K562 (cell line): ENCODE data around the gene RGS12. TPM values are rescaled to one million over a fixed set of nuclear protein-coding genes. Genes with fewer than 3 reads are reported as not detected.

Source experiments
- ATAC-seq: fragments of 200-7000 bp; cut with Tn5 transposase; 3 replicates; pipeline ENCODE4 v1.9.1; 2020; ENCODE audit warnings: moderate library complexity
- BruUV-seq: library from RNA; stranded (reverse); fragments of 400-500 nt; replicated peaks from 2 replicates; lab custom pipeline; 2021; lab: Mats Ljungman, UMichigan
- CTCF ChIA-PET: fragments of 300-600 bp; formaldehyde crosslinking; extraction: SDS; loops from one replicate; lab custom pipeline; 2021; ENCODE audit warnings: low intra/inter-chr PET ratio; lab: Yijun Ruan, JAX
- POLR2A ChIA-PET: fragments of 300-600, 350-650 bp; sonication (Branson Sonifier 250); formaldehyde crosslinking; extraction: SDS; loops from one replicate; lab custom pipeline; 2021; ENCODE audit warnings: antibody characterized with exemption, inconsistent platforms; lab: Yijun Ruan, JAX
- DNase-seq, 4 experiments: peaks; one replicate each; pipeline versions ENCODE4 v3.0.0 to v3.0.0-alpha.2; 2011 to 2018; ENCODE audit warnings: low spot score in 3 of 4, mixed read lengths in 3 of 4; ENCODE audit errors: extremely low read depth in 1 of 4
- FAIRE-seq: peaks from 2 replicates; lab custom pipeline; 2011; peaks lifted over from hg19 to GRCh38; lab: Jason Lieb, UNC
- H2AFZ ChIP-seq: 2 replicates; pipeline ENCODE4 v1.6.0; 2011; ENCODE audit warnings: low read depth, low read length, control low read depth, inconsistent platforms
- H3K27ac ChIP-seq: fragments of 200-600 bp; 3 replicates; pipeline ENCODE4 v1.8.0; 2011; ENCODE audit warnings: low read depth, mild to moderate bottlenecking, control low read depth, inconsistent platforms, low read length, moderate library complexity, mixed read lengths; ENCODE audit errors: extremely low read depth
- H3K27me3 ChIP-seq, 2 experiments: fragments of 300-600 bp in 1 of 2; 2 replicates in 1 of 2; 3 replicates in 1 of 2; pipeline versions ENCODE4 v1.6.0 to v1.8.0; 2011; ENCODE audit warnings: inconsistent platforms in 2 of 2, low read length in 2 of 2, mild to moderate bottlenecking in 1 of 2, mixed read lengths in 1 of 2, moderate library complexity in 1 of 2; ENCODE audit not compliant: control insufficient read depth in 2 of 2, insufficient read depth in 2 of 2
- H3K36me3 ChIP-seq: fragments of 300-600 bp; 3 replicates; pipeline ENCODE4 v1.8.0; 2011; ENCODE audit warnings: mild to moderate bottlenecking, low read length, inconsistent platforms; ENCODE audit not compliant: control insufficient read depth, insufficient read depth
- H3K4me1 ChIP-seq, 2 experiments: fragments of 200-600 bp in 1 of 2; replicated peaks in 1 of 2; 2 replicates in 1 of 2; 3 replicates in 1 of 2; pipeline versions ENCODE4 v1.5.1 to v1.8.0; 2011; ENCODE audit warnings: inconsistent platforms in 2 of 2, low read length in 2 of 2, mild to moderate bottlenecking in 1 of 2, mixed read lengths in 1 of 2, moderate library complexity in 1 of 2; ENCODE audit not compliant: control insufficient read depth in 2 of 2, insufficient read depth in 2 of 2
- H3K4me2 ChIP-seq: 2 replicates; pipeline ENCODE4 v1.6.1; 2011; ENCODE audit warnings: low read length, control low read depth, inconsistent platforms, mixed read lengths; ENCODE audit not compliant: insufficient read depth
- H3K4me3 ChIP-seq: fragments of 200-600 bp; sonication (generic), shearing (Covaris generic); 2 replicates; pipeline ENCODE4 v1.5.1; 2016; ENCODE audit warnings: control low read depth, inconsistent platforms
- H3K79me2 ChIP-seq: fragments of 200-600 bp; 3 replicates; pipeline ENCODE4 v1.8.0; 2011; ENCODE audit warnings: low read length, inconsistent platforms; ENCODE audit not compliant: control insufficient read depth, insufficient read depth
- H3K9ac ChIP-seq, 2 experiments: 2 replicates each; pipeline versions ENCODE4 v1.6.0 to v1.6.1; 2011; ENCODE audit warnings: low read depth in 2 of 2, low read length in 2 of 2, control low read depth in 1 of 2, inconsistent platforms in 1 of 2, mild to moderate bottlenecking in 1 of 2, mixed read lengths in 1 of 2; ENCODE audit not compliant: insufficient read depth in 1 of 2
- H3K9me1 ChIP-seq: one replicate; pipeline ENCODE4 v1.6.0; 2011; ENCODE audit warnings: inconsistent platforms, mild to moderate bottlenecking, low read length, moderate library complexity; ENCODE audit not compliant: control insufficient read depth, insufficient read depth
- H3K9me3 ChIP-seq: replicated peaks from 2 replicates; pipeline ENCODE4 v1.5.1; 2011; ENCODE audit warnings: low read depth, low read length, inconsistent platforms; ENCODE audit not compliant: control insufficient read depth, insufficient read depth
- H4K20me1 ChIP-seq: replicated peaks from 2 replicates; pipeline ENCODE4 v1.6.1; 2011; ENCODE audit warnings: low read length, inconsistent platforms, mixed read lengths; ENCODE audit not compliant: control insufficient read depth, insufficient read depth
- ARID3B ChIP-seq: fragments of 250-450 bp; sonication (Bioruptor Pico); IDR thresholded peaks from 2 replicates; pipeline ENCODE4 v1.4.0; 2020; ENCODE audit warnings: borderline replicate concordance
- CBX2 ChIP-seq: fragments of 200-600 bp; sonication (generic); IDR thresholded peaks from one replicate; pipeline ENCODE4 v1.6.1; 2012; ENCODE audit warnings: mild to moderate bottlenecking, low read length, inconsistent platforms; ENCODE audit not compliant: insufficient read depth, poor library complexity, severe bottlenecking
- HCFC1 ChIP-seq: IDR thresholded peaks from 2 replicates; pipeline ENCODE4 v1.6.1; 2012; ENCODE audit warnings: low read depth, low read length, improper control_type of control experiment
- HINFP ChIP-seq: fragments of 450-650 bp; conservative IDR thresholded peaks from 2 replicates; pipeline ENCODE4 v1.6.1; 2016; ENCODE audit warnings: missing genetic modification characterization, low read depth, mild to moderate bottlenecking, control low read depth, missing compliant biosample characterization
- MAFK ChIP-seq: IDR thresholded peaks from 2 replicates; pipeline ENCODE4 v1.6.1; 2011; ENCODE audit warnings: low read length, improper control_type of control experiment
- SMARCC2 ChIP-seq: fragments of 450-650 bp; IDR thresholded peaks from 2 replicates; pipeline ENCODE4 v1.6.1; 2017; ENCODE audit warnings: antibody characterized with exemption, moderate library complexity, mild to moderate bottlenecking, low read depth
- TCF15 ChIP-seq: fragments of 250-450 bp; sonication (Bioruptor Pico); IDR thresholded peaks from 2 replicates; pipeline ENCODE4 v1.8.0; 2022; ENCODE audit warnings: moderate library complexity, mild to moderate bottlenecking, inconsistent platforms
- ZBTB17 ChIP-seq: fragments of 450-650 bp; formaldehyde crosslinking; IDR thresholded peaks from 2 replicates; pipeline ENCODE4 v1.4.0; 2020; ENCODE audit warnings: mild to moderate bottlenecking
- ZNF184 ChIP-seq: sonication (generic); formaldehyde crosslinking; IDR thresholded peaks from 2 replicates; pipeline ENCODE4 v1.5.0; 2020; ENCODE audit warnings: missing genetic modification reagents
- ZNF197 ChIP-seq: fragments of 200-800 bp; sonication (Bioruptor generic); IDR thresholded peaks from 2 replicates; pipeline ENCODE4 v1.6.1; 2016; ENCODE audit warnings: low read depth, missing genetic modification characterization, missing compliant biosample characterization
- ZNF551 ChIP-seq: fragments of 250-450 bp; sonication (Bioruptor Pico); IDR thresholded peaks from 2 replicates; pipeline ENCODE4 v1.5.0; 2021; ENCODE audit warnings: mild to moderate bottlenecking, moderate library complexity
- ZNF695 ChIP-seq: fragments of 450-650 bp; formaldehyde crosslinking; IDR thresholded peaks from 2 replicates; pipeline ENCODE4 v1.4.0; 2020; ENCODE audit warnings: mild to moderate bottlenecking, moderate library complexity
- ZNF780A ChIP-seq: fragments of 250-450 bp; sonication (Bioruptor Pico); IDR thresholded peaks from 2 replicates; pipeline ENCODE4 v1.5.0; 2021; ENCODE audit warnings: mild to moderate bottlenecking
- WGBS: fragments of 100-300 bp; shearing (Covaris generic); methylation state at CpG from one replicate; pipeline ENCODE4 v1.1.6; 2016; ENCODE audit warnings: low coverage, mixed read lengths; ENCODE audit not compliant: insufficient coverage; ENCODE audit errors: missing lambda C conversion rate; 5-methylcytosine and 5-hydroxymethylcytosine counted together
- in situ Hi-C: fragments of 300-500 bp; cut with MboI; formaldehyde crosslinking; loops from 4 replicates; pipeline ENCODE4 v1.15.0; 2018; ENCODE audit warnings: inconsistent platforms, mixed read lengths
- intact Hi-C: fragments of 100-400 bp; cut with micrococcal nuclease; formaldehyde crosslinking; loops from 2 replicates; pipeline ENCODE4 v1.14.2; 2022
- polyA plus RNA-seq, 8 experiments: library from polyadenylated mRNA; depleted of rRNA in 4 of 8; stranded (reverse) in 5 of 8; unstranded in 3 of 8; fragments of >200 nt; fragmentation: Nextera tagmentation in 2 of 8; fragmentation: Illumina TruSeq in 1 of 8; extraction: Ambion mirVana in 2 of 8; extraction: Trizol in 1 of 8; gene quantifications; 2 replicates each; pipeline versions ENCODE4 v1.2.1 to v1.2.3, GENCODE V29; 2011 to 2014; ENCODE audit warnings: inconsistent platforms in 1 of 8, missing spikeins in 1 of 8
- total RNA-seq, 7 experiments: library from RNA; depleted of rRNA in 6 of 7; stranded (reverse); fragments of >200 nt in 6 of 7; fragmentation: Illumina TruSeq in 2 of 7; extraction: Trizol in 2 of 7; gene quantifications; 2 replicates each; pipeline versions ENCODE4 v1.2.1 to v1.2.3, GENCODE V29; 2011 to 2021; ENCODE audit warnings: low replicate concordance in 1 of 7

Gene RGS12
- total and polyA plus RNA-seq, 9 of the 15 experiments (the other 6 are each of a cell fraction or from before 2014, with no cell fraction given) = 0.30 to 8.8 (median 5.5) TPM

- Histone ChIP-seq H3K27me3 (peaks cover 10 to 11% of the 10 kb centered on the region in 2 experiments; a peak in 3 of 5 replicates), H3K4me1 (no peaks in the 10 kb centered on the region), H2AFZ (no peak overlapping the region), H3K4me3 (no peak overlapping the region), H3K4me2 (no peak overlapping the region), H3K9me1 (no peaks in the 10 kb centered on the region), H3K27ac (no peak overlapping the region), H3K79me2 (no peaks in the 10 kb centered on the region), H3K9me3 (no peaks in the 10 kb centered on the region), H3K36me3 (no peaks in the 10 kb centered on the region), H4K20me1 (no peaks in the 10 kb centered on the region), H3K9ac (no peak overlapping the region)
- 1% methylated on average over 9 of the region's 9 CpGs for WGBS
- FAIRE-seq = peak; percentile 35
- no TSS peak for BruUV-seq
- TF ChIP-seq HCFC1 (no peak), MAFK (no peak), ZBTB17 (CRISPR knock-in tag) (no peak), ZNF780A (no peak), TCF15 (CRISPR knock-in tag) (no peak), ZNF695 (CRISPR knock-in tag) (no peak), HINFP (tag) (no peak), ZNF197 (CRISPR knock-in tag) (no peak), SMARCC2 (no peak), ZNF551 (CRISPR knock-in tag) (no peak), ARID3B (CRISPR knock-in tag) (no peak), CBX2 (no peak), ZNF184 (CRISPR knock-in tag) (no peak)
- ATAC-seq = no peak
- no peak for DNase-seq
- POLR2A ChIA-PET = interaction anchor here (0.6 kb wide), 2 partner anchors 34 to 175 kb away, joined by 3 read pairs; no protein-coding TSS in a partner anchor
- in situ Hi-C loops (no loop called here), intact Hi-C loops (no loop called here)
- CTCF ChIA-PET = no interaction called here
Measured at GRCh38 chr4:3276986-3277385, 15.8 kb upstream of the RGS12 start.
